H9 (cell line): ENCODE measurements around the gene IPO9. TPM values are rescaled to one million over a fixed set of nuclear protein-coding genes. Genes with fewer than 3 reads are reported as not detected.

Source experiments
- DNase-seq: peaks from one replicate; pipeline ENCODE4 v3.0.0-alpha.2; 2017
- H2AFZ ChIP-seq: one replicate; pipeline ENCODE4 v1.6.1; 2013; ENCODE audit warnings: mild to moderate bottlenecking, low read length, control low read depth, moderate library complexity
- H2AK5ac ChIP-seq: 2 replicates; pipeline ENCODE4 v1.6.1; 2013; ENCODE audit warnings: low read length, control low read depth, mixed read lengths; ENCODE audit not compliant: insufficient read length
- H2BK120ac ChIP-seq: one replicate; pipeline ENCODE4 v1.6.1; 2013; ENCODE audit warnings: low read depth, mild to moderate bottlenecking, low read length, control low read depth, inconsistent platforms; ENCODE audit not compliant: poor library complexity, severe bottlenecking
- H2BK12ac ChIP-seq: 2 replicates; pipeline ENCODE4 v1.6.1; 2013; ENCODE audit warnings: low read length, control low read depth, mixed read lengths, low read depth; ENCODE audit not compliant: insufficient read length
- H2BK15ac ChIP-seq: 2 replicates; pipeline ENCODE4 v1.6.1; 2013; ENCODE audit warnings: low read depth, low read length, control low read depth
- H2BK20ac ChIP-seq: one replicate; pipeline ENCODE4 v1.6.1; 2013; ENCODE audit warnings: low read depth, mild to moderate bottlenecking, low read length, control low read depth, inconsistent platforms; ENCODE audit not compliant: poor library complexity, severe bottlenecking
- H2BK5ac ChIP-seq: 2 replicates; pipeline ENCODE4 v1.6.1; 2013; ENCODE audit warnings: low read length, control low read depth, mixed read lengths; ENCODE audit not compliant: insufficient read length
- H3K14ac ChIP-seq: 2 replicates; pipeline ENCODE4 v1.6.1; 2013; ENCODE audit warnings: low read length, control low read depth; ENCODE audit not compliant: insufficient read depth
- H3K18ac ChIP-seq: 2 replicates; pipeline ENCODE4 v1.6.1; 2013; ENCODE audit warnings: low read depth, mild to moderate bottlenecking, mixed read lengths, low read length, control low read depth; ENCODE audit not compliant: insufficient read length
- H3K23ac ChIP-seq: 2 replicates; pipeline ENCODE4 v1.6.1; 2013; ENCODE audit warnings: low read length, control low read depth, mixed read lengths, low read depth; ENCODE audit not compliant: insufficient read length
- H3K23me2 ChIP-seq: 2 replicates; pipeline ENCODE4 v1.6.1; 2013; ENCODE audit warnings: low read depth, mild to moderate bottlenecking, mixed read lengths, low read length, control low read depth; ENCODE audit not compliant: insufficient read length, poor library complexity, severe bottlenecking
- H3K27ac ChIP-seq: 2 replicates; pipeline ENCODE4 v1.5.1; 2013; ENCODE audit warnings: low read length, control low read depth, mixed read lengths, low read depth; ENCODE audit not compliant: insufficient read length
- H3K27me3 ChIP-seq: 2 replicates; pipeline ENCODE4 v1.6.1; 2013; ENCODE audit warnings: low read length, control low read depth, inconsistent platforms; ENCODE audit not compliant: insufficient read depth
- H3K4ac ChIP-seq: 2 replicates; pipeline ENCODE4 v1.6.1; 2013; ENCODE audit warnings: low read depth, mild to moderate bottlenecking, control low read depth, inconsistent platforms, low read length, moderate library complexity
- H3K4me1 ChIP-seq: 2 replicates; pipeline ENCODE4 v1.6.1; 2013; ENCODE audit warnings: low read length, control low read depth, inconsistent platforms; ENCODE audit not compliant: insufficient read depth
- H3K4me2 ChIP-seq: 2 replicates; pipeline ENCODE4 v1.6.1; 2013; ENCODE audit warnings: low read length, control low read depth, mixed read lengths; ENCODE audit not compliant: insufficient read length, insufficient read depth
- H3K56ac ChIP-seq: 2 replicates; pipeline ENCODE4 v1.6.1; 2013; ENCODE audit warnings: low read depth, mild to moderate bottlenecking, mixed read lengths, low read length, control low read depth; ENCODE audit not compliant: insufficient read length
- H3K79me1 ChIP-seq: 2 replicates; pipeline ENCODE4 v1.6.1; 2013; ENCODE audit warnings: low read depth, mild to moderate bottlenecking, moderate library complexity, low read length, control low read depth, inconsistent platforms; ENCODE audit not compliant: insufficient read depth, poor library complexity, severe bottlenecking
- H3K79me2 ChIP-seq: 2 replicates; pipeline ENCODE4 v1.6.1; 2013; ENCODE audit warnings: low read length, control low read depth, inconsistent platforms; ENCODE audit not compliant: insufficient read depth
- H3K9ac ChIP-seq: 2 replicates; pipeline ENCODE4 v1.6.1; 2013; ENCODE audit warnings: low read length, control low read depth, mixed read lengths; ENCODE audit not compliant: insufficient read length; ENCODE audit errors: extremely low read depth
- H3K9me3 ChIP-seq: one replicate; pipeline ENCODE4 v1.6.1; 2013; ENCODE audit warnings: low read depth, low read length, inconsistent platforms; ENCODE audit not compliant: control insufficient read depth
- H3T11ph ChIP-seq: one replicate; pipeline ENCODE4 v1.6.1; 2013; ENCODE audit warnings: mild to moderate bottlenecking, low read length, control low read depth, inconsistent platforms
- H4K20me1 ChIP-seq: one replicate; pipeline ENCODE4 v1.6.1; 2013; ENCODE audit not compliant: control insufficient read depth, insufficient read length, insufficient read depth
- H4K5ac ChIP-seq: 2 replicates; pipeline ENCODE4 v1.6.1; 2013; ENCODE audit warnings: low read depth, mild to moderate bottlenecking, mixed read lengths, low read length, control low read depth; ENCODE audit not compliant: insufficient read length
- H4K8ac ChIP-seq: replicated peaks from 2 replicates; pipeline ENCODE4 v1.6.1; 2013; ENCODE audit warnings: low read length, control low read depth, mixed read lengths, low read depth; ENCODE audit not compliant: insufficient read length
- H4K91ac ChIP-seq: 2 replicates; pipeline ENCODE4 v1.6.1; 2013; ENCODE audit warnings: low read depth, mild to moderate bottlenecking, moderate library complexity, mixed read lengths, low read length, control low read depth; ENCODE audit not compliant: insufficient read length
- H3K27ac Mint-ChIP-seq, 3 experiments: 2 replicates in 2 of 3; 3 replicates in 1 of 3; pipeline ENCODE4 v1.8.0; 2020 to 2021; ENCODE audit warnings: mixed read lengths in 3 of 3, mild to moderate bottlenecking in 1 of 3, moderate library complexity in 1 of 3
- H3K27me3 Mint-ChIP-seq: 2 replicates; pipeline ENCODE4 v1.8.0; 2021; ENCODE audit warnings: low read depth, mild to moderate bottlenecking, moderate library complexity, mixed read lengths
- H3K36me3 Mint-ChIP-seq, 3 experiments: 2 replicates in 2 of 3; 3 replicates in 1 of 3; pipeline ENCODE4 v1.8.0; 2020 to 2021; ENCODE audit warnings: low read depth in 3 of 3, mixed read lengths in 3 of 3; ENCODE audit not compliant: insufficient read depth in 1 of 3
- H3K4me1 Mint-ChIP-seq, 2 experiments: 2 replicates each; pipeline ENCODE4 v1.8.0; 2020; ENCODE audit warnings: mixed read lengths in 2 of 2
- H3K4me3 Mint-ChIP-seq, 2 experiments: 2 replicates in 1 of 2; 3 replicates in 1 of 2; pipeline ENCODE4 v1.8.0; 2020 to 2021; ENCODE audit warnings: mild to moderate bottlenecking in 2 of 2, mixed read lengths in 2 of 2, moderate library complexity in 1 of 2
- H3K9me3 Mint-ChIP-seq, 2 experiments: 2 replicates in 1 of 2; 3 replicates in 1 of 2; pipeline ENCODE4 v1.8.0; 2020; ENCODE audit warnings: mild to moderate bottlenecking in 2 of 2, mixed read lengths in 2 of 2, moderate library complexity in 1 of 2
- WGBS: extraction: QIAGEN DNeasy Blood & Tissue Kit; methylation state at CpG from one replicate; pipeline ENCODE4 v1.1.7; 2013; ENCODE audit warnings: missing lambda C conversion rate, low lambda C conversion rate, mixed read lengths; ENCODE audit not compliant: insufficient read length; ENCODE audit errors: extremely low coverage; 5-methylcytosine and 5-hydroxymethylcytosine counted together
- total RNA-seq: library from RNA; stranded (reverse); gene quantifications from 2 replicates; pipeline ENCODE4 v1.2.1, GENCODE V29; 2021
- TF ChIP-seq, protein P1 (sequence below): fragments of 200-600 bp; sonication (generic); conservative IDR thresholded peaks from 3 replicates; pipeline ENCODE4 v1.8.0; 2021; ENCODE audit warnings: antibody characterized with exemption, mild to moderate bottlenecking

IPO9 gene
- total RNA-seq, 1 experiment from 2014 or later: 104 TPM

DNA sequence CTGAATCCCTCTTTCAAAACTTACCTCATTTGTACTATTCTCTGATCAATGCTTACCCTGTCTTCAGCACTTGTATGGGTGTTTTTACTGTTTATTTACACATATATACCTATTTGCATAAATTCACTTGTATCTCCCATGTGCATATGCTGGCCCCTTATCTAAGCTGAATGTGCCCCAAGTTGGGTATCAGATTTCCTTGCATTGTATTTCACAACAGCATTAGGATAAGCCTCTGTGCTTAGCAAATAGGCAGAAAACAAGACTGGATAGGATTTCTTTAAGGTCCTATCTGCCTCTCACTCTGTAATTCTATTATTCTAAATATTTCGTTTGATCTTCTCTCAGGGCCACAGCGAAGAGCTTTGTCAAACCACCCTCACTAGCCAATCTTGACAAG lies 45.9 kb upstream of the IPO9 start:
- Histone ChIP-seq H3K79me2 (no peaks in the 10 kb centered on the region), H3K27me3 (no peaks in the 10 kb centered on the region), H2BK12ac (no peak overlapping the region), H4K20me1 (no peaks in the 10 kb centered on the region), H3K9me3 (no peaks in the 10 kb centered on the region), H2BK20ac (no peak overlapping the region), H2BK5ac (no peak overlapping the region), H3K14ac (no peak overlapping the region), H3T11ph (no peak overlapping the region), H3K56ac (no peak overlapping the region), H4K5ac (no peak overlapping the region), H3K79me1 (no peaks in the 10 kb centered on the region), H3K18ac (no peak overlapping the region), H2AK5ac (no peak overlapping the region), H3K27ac (no peak overlapping the region), H2BK15ac (no peak overlapping the region), H2AFZ (no peak overlapping the region), H3K23ac (no peak overlapping the region), H3K9ac (no peak overlapping the region), H2BK120ac (no peak overlapping the region), H3K4ac (no peak overlapping the region), H3K4me1 (no peaks in the 10 kb centered on the region), H3K4me2 (no peak overlapping the region), H4K8ac (no peak overlapping the region), H3K23me2 (no peaks in the 10 kb centered on the region), H4K91ac (no peak overlapping the region)
- H3K27me3 Mint-ChIP-seq: no peaks in the 10 kb centered on the region; the same call in 1 of the 2 replicates
- H3K4me3 Mint-ChIP-seq: no peak overlapping the region
- H3K36me3 Mint-ChIP-seq: peaks cover 42 to 74% (median 64%) of the 10 kb centered on the region in 3 experiments
- peaks cover 0 to 6% of the 10 kb centered on the region in 2 experiments; a peak in 1 of 5 replicates for H3K9me3 Mint-ChIP-seq
- no peak for DNase-seq
- peaks cover 8 to 9% of the 10 kb centered on the region in 2 experiments; a peak in 2 of 4 replicates for H3K4me1 Mint-ChIP-seq
- no CpG with 5 or more reads among the region's 2 CpGs for WGBS
- no peak overlapping the region; a peak in 2 of 7 replicates for H3K27ac Mint-ChIP-seq
- TF ChIP-seq, protein P1, sequence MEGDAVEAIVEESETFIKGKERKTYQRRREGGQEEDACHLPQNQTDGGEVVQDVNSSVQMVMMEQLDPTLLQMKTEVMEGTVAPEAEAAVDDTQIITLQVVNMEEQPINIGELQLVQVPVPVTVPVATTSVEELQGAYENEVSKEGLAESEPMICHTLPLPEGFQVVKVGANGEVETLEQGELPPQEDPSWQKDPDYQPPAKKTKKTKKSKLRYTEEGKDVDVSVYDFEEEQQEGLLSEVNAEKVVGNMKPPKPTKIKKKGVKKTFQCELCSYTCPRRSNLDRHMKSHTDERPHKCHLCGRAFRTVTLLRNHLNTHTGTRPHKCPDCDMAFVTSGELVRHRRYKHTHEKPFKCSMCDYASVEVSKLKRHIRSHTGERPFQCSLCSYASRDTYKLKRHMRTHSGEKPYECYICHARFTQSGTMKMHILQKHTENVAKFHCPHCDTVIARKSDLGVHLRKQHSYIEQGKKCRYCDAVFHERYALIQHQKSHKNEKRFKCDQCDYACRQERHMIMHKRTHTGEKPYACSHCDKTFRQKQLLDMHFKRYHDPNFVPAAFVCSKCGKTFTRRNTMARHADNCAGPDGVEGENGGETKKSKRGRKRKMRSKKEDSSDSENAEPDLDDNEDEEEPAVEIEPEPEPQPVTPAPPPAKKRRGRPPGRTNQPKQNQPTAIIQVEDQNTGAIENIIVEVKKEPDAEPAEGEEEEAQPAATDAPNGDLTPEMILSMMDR: no peak
